Measurements from ENCODE around the gene GPX7.

Gene GPX7

GRCh38 chr1:52615489-52616042 lies 13.4 kb downstream of the GPX7 start:
- no peak for DNase-seq (ENCODE audit: low read depth)
- no peak for TF ChIP-seq CTCF (IDR thresholded peaks at IDR 0.05; ENCODE audit: low read depth, low read length, missing control alignments)
- no peak overlapping the region for H3K4me3 ChIP-seq (ENCODE audit: low read depth, low read length)
- in situ Hi-C loops (cut with HindIII; ENCODE audit: low sequenced_read_pairs): no loop called here

- in situ Hi-C loops (cut with HindIII; ENCODE audit: low sequenced_read_pairs): no loop called here
- no peak for DNase-seq (ENCODE audit: low read depth)
- no peak overlapping the region for H3K4me3 ChIP-seq (ENCODE audit: low read depth, low read length)
- no peak for TF ChIP-seq CTCF (IDR thresholded peaks at IDR 0.05; ENCODE audit: low read depth, low read length, missing control alignments)
Observed at GRCh38 chr1:52621950-52622349, 19.8 kb downstream of the GPX7 start.

- no peak for DNase-seq (ENCODE audit: low read depth)
- no peak overlapping the region for H3K4me3 ChIP-seq (ENCODE audit: low read depth, low read length)
- no peak for TF ChIP-seq CTCF (IDR thresholded peaks at IDR 0.05; ENCODE audit: low read depth, low read length, missing control alignments)
- in situ Hi-C loops (cut with HindIII; ENCODE audit: low sequenced_read_pairs): no loop called here
Observed at GRCh38 chr1:52623812-52624211, 21.6 kb downstream of the GPX7 start.

GRCh38 chr1:52627028-52627427 lies 24.9 kb downstream of the GPX7 start:
- no peak for TF ChIP-seq CTCF (IDR thresholded peaks at IDR 0.05; ENCODE audit: low read depth, low read length, missing control alignments)
- in situ Hi-C loops (cut with HindIII; ENCODE audit: low sequenced_read_pairs): no loop called here
- H3K4me3 ChIP-seq (ENCODE audit: low read depth, low read length): no peak overlapping the region
- no peak for DNase-seq (ENCODE audit: low read depth)

GRCh38 chr1:52628614-52629324 lies 26.6 kb downstream of the GPX7 start:
- H3K4me3 ChIP-seq (ENCODE audit: low read depth, low read length): no peak overlapping the region
- in situ Hi-C loops (cut with HindIII; ENCODE audit: low sequenced_read_pairs): no loop called here
- TF ChIP-seq CTCF (IDR thresholded peaks at IDR 0.05; ENCODE audit: low read depth, low read length, missing control alignments): no peak
- DNase-seq (ENCODE audit: low read depth): no peak

GRCh38 chr1:52629325-52629643 lies 27.1 kb downstream of the GPX7 start:
- in situ Hi-C loops (cut with HindIII; ENCODE audit: low sequenced_read_pairs): no loop called here
- H3K4me3 ChIP-seq (ENCODE audit: low read depth, low read length): no peak overlapping the region
- DNase-seq (ENCODE audit: low read depth): no peak
- TF ChIP-seq CTCF (IDR thresholded peaks at IDR 0.05; ENCODE audit: low read depth, low read length, missing control alignments): no peak

Data from astrocyte of the cerebellum (primary cell).